Skeletal muscle cell (primary cell): ENCODE results near the gene P4HB.
"Not testable (repeated sequence)": the region's sequence is repeated elsewhere in the genome, so short reads cannot be mapped to it uniquely, and the experiment has no call there.

Experiments
- DNase-seq: peaks from one replicate; pipeline ENCODE4 v3.0.0-alpha.2; 2010; ENCODE audit warnings: low read depth
- H3K4me3 ChIP-seq: 2 replicates; pipeline ENCODE4 v1.5.1; 2011; ENCODE audit warnings: low read depth, mild to moderate bottlenecking, control low read depth, low read length, moderate library complexity

Gene P4HB

DNA sequence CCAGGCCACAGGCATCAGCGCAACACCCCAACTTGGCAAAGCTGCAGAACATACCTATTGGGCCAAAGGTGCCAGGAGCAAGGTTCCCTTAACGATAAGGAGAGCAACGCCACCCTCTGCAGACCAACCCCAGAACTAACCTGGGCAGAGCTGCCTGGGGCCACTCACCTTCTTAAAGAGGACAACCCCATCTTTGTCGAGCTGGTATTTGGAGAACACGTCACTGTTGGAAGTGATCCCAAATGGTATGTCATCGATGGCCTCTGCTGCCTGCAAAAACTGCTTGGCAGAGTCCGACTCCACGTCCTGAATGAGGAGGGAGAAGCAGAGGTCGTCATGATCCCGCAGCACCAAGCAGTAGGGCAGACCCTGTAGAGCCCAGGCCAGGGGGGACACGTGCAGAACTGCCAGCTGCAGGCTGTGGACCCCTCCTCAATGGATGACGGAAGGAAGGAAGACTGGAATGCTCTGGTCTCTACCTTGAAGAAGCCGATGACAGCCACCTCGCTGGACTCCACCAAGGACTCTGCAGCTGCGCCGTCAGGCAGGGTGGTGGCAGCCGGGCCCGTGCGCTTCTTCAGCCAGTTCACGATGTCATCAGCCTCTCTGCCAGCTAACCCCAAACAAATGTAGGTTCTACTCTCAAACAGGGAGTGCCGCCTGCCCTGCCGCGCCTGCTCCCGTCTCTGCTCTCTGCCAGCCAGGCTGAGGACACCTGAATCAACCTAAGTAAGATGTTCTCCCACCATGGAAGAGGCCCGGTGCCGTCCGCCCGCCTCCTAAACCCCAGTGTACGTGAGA is 5.2 kb downstream of the P4HB start:
- DNase-seq: no peak

GRCh38 chr17:81852237-81852636 is 8.1 kb downstream of the P4HB start:
- no peak overlapping the region for H3K4me3 ChIP-seq
- no peak for DNase-seq

More for the DNA sequence above, 5.2 kb downstream of the P4HB start:
- no peak overlapping the region for H3K4me3 ChIP-seq

DNA sequence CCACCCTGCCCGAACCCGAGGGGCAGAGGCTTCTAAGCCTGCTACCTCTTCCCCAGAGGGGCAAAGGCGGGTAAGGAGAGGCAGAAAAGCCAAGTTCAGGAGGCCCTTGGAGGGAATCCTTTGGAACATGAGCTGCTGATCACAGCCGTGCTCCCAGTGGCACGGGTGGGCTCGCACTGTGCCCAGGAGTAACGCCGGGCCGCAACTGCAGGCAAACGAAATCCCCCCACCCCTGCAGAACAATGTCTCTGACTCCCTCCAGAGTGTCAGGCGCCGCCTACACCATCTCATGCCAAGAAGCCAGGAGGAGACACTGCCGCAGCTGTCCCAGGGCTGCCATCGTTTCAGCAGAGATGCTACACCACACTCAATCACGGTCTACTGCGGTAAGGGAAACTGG is 8.9 kb downstream of the P4HB start:
- DNase-seq: no peak
- no peak overlapping the region for H3K4me3 ChIP-seq

DNA sequence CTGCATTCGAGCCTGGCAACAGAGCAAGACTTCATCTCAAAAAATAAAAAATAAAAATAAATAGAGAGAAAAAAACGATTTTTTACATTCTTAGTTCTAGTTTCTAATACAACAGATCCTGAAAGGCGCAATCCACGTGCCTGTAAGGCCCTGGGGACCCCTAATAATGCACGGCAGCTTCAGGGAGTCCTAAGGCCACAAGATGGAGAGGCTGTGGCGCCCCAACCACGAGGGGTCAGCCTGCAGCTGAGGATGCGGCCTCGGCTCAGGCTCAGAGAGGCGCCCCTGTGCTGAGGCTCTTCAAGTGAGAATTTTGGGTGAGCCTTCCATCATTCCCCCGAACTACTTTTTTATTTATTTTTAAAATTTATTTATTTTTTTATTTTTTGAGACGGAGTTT is 10.9 kb downstream of the P4HB start:
- no peak overlapping the region for H3K4me3 ChIP-seq
- DNase-seq: no peak

DNA sequence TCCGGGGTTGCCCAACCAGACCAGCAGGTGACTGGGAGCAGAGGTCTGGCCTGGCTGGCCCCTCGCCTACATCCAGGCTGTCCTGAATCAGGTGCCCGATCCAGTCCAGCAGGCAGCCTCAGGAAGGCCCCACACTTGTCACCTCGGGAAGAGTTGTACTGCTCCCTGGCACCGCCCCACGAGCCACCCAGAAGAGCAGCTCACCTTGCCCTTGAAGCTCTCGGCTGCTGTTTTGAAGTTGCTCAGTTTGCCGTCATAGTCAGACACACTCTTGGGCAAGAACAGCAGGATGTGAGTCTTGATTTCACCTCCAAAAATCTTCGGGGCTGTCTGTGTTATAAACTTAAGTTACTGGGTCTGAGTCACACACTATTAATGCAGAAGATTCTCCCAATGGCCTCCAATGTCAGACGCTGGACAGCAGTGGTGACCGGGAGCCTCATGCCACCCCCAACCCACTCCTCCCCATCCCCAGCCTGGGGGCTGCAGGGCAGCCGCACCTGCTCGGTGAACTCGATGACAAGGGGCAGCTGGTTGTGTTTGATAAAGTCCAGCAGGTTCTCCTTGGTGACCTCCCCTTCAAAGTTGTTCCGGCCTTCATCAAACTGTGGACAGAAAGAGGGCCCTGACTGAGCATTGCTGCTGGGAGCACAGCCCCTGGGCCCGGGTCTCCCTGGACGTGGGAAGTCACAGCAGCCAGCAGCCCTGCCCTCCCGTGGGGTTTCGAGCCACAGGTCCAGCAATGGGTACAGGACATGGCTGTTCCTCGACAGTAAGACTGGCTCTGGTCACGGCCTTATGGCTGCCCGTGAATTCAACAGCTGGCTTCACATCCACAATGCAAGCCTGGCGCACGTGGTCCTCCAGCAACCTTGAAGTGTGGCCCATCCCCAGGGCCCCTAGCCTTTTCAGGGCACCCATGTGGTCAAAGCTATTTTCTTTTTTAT is 13.3 kb downstream of the P4HB start:
- no peak overlapping the region for H3K4me3 ChIP-seq
- no peak for DNase-seq

DNA sequence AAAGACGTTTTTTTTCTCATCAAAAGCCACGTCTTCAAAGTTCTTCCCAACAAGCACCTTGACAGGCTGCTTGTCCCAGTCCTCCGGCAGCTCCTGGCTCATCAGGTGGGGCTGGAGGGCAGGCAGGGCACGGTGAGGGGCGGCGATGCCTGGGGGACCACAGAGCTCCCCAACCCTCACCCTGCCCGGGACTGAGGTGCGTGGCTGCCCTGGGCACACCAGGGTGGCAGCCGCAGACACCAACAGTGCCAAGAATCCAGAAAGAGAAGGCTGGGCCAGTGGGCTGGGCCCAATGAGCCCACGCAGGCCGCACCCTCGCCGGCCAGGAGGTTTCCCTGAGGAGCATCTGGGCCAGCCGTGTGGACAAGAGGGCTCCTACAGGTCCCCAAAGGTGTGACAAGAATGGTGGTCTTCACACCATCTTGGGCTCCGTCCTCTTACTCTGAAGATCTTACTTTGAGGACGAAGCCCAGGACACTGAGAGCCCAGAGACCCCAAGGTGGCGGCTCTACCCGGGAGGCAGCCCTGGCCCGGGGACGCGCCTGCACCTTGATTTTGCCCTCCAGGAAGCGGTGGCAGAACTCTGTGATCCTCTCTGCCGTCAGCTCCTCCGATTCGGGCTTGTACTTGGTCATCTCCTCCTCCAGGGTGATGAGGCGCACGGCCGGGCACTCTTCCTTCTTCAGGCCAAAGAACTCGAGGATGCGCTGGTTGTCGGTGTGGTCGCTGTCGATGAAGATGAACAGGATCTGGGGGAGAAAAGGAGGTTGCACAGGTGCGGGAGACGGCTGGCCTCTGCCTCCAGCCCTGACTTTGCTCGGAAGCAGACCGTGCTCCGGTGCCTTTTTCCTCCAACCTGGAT is 14.2 kb downstream of the P4HB start:
- no peak for DNase-seq
- H3K4me3 ChIP-seq: no peak overlapping the region

- DNase-seq: no peak
- H3K4me3 ChIP-seq: no peak overlapping the region
These were observed 15.0 kb downstream of the P4HB start for GRCh38 chr17:81845361-81845760.

DNA sequence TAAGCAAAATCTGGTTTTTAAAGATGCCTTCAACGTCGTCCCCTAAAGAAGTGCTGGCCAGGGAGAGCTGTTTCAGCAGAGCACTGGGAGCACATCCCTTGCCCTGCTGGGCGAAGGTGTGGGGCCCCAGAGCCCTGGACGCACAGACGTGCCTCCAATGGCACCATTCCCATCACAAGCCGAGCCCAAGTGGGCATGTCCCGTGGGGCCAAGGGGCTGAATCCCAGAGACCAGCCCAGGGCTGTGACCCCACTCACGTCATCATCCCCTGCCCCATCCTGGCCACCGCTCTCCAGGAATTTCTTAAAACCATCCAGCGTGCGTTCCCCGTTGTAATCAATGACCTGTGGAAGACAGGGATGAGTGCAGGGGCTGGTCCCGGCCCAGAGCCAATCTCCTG is 15.4 kb downstream of the P4HB start:
- DNase-seq: no peak
- H3K4me3 ChIP-seq: no peak overlapping the region

GRCh38 chr17:81844327-81844851 is 15.9 kb downstream of the P4HB start:
- H3K4me3 ChIP-seq: no peak overlapping the region
- DNase-seq: no peak

GRCh38 chr17:81843713-81844326 is 16.5 kb downstream of the P4HB start:
- no peak overlapping the region for H3K4me3 ChIP-seq
- no peak for DNase-seq

DNA sequence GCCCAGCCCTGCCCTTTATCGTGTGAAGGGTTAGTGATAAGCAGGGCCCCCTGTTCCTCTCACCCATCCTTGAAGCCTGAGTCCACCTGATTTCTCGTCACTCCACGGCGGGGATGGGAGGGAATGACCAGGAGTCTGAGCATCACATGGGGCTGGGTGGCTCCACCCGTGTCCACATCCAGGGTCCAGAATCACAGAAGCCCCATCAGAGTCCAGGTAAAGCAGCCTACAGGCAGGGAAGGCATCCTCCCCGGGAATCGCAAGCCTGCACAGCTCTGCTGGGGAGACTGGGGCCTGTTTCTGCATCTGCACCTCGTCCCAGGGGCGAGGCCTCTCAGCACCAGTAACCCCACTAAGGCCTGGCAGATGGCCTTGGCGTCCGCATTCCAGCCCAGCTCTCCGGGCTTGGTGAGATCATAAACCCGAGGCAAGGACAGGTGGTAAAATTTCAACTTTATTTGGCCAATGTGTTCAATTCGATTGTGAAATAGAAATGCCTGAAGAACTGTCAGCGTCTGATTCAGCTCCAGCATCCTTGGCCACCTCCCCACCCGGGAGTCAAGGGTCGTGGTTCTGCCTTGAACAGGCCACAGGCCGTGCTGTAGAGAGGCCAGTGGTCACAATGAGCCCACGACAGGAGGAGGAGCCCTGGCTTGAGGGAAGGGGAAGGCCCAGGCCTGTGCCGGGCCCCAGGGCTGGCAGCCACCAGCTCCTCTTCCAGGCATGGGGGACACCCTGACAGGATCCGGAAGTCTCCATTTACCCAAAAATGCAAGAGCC is 17.4 kb downstream of the P4HB start:
- H3K4me3 ChIP-seq: no peak overlapping the region
- no peak for DNase-seq

DNA sequence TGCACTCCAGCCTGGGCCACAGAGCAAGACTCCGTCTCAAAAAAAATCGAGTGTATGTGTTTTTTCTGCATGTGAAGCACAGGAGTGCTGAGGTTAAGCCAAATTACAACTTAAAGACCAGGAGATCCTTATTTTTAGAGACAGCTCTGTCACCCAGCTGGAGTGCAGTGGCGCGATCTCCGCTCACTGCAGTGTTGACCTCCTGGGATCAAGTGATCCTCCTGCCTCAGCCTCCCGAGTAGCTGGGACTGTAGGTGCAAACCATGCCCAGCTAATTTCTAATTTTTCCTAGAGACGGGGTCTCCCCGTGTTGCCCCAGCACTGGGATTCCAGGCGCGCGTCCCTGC is 18.0 kb downstream of the P4HB start:
- H3K4me3 ChIP-seq: no peak overlapping the region
- no peak for DNase-seq

GRCh38 chr17:81841866-81842265 is 18.5 kb downstream of the P4HB start:
- H3K4me3 ChIP-seq: no peak overlapping the region
- DNase-seq: no peak

- no peak for DNase-seq
- H3K4me3 ChIP-seq: no peak overlapping the region
These were observed 19.2 kb downstream of the P4HB start for GRCh38 chr17:81840826-81841778.

GRCh38 chr17:81840059-81840458 is 20.3 kb downstream of the P4HB start:
- not testable (repeated sequence) for H3K4me3 ChIP-seq, DNase-seq

DNA sequence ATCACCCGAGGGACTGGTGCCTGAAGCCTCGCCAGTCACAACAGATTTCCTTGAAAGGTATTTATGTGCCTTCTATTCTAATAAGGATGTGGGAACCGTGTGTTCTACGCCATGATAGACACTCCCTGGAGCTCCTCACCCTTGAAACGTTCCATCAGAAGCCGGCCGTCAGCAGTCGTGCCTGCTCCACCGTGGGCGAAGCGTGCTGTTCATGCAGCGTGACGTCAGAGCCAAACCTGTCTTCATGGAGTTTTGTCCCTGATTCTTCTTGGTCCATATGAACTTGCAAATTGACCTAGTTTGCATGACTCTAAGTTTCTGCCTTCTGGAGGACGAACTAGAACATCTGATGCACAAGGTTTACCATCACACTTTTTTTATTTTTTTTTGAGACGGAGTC is 21.0 kb downstream of the P4HB start:
- H3K4me3 ChIP-seq: no peak overlapping the region
- no peak for DNase-seq

- no peak overlapping the region for H3K4me3 ChIP-seq
- no peak for DNase-seq
These were observed 21.5 kb downstream of the P4HB start for GRCh38 chr17:81838753-81839255.
